GM23248 (cell line): ENCODE measurements around the gene PFKFB2.

Experiments
- EZH2 ChIP-seq: fragments of 200-600 bp; sonication (generic); IDR thresholded peaks from 2 replicates; pipeline ENCODE4 v1.6.1; 2018; ENCODE audit warnings: antibody characterized with exemption, mild to moderate bottlenecking; ENCODE audit not compliant: insufficient read depth, poor library complexity, severe bottlenecking
- EZH2phosphoT487 ChIP-seq: fragments of 200-600 bp; sonication (generic); IDR thresholded peaks from 2 replicates; pipeline ENCODE4 v1.6.1; 2018; ENCODE audit warnings: antibody characterized with exemption, moderate library complexity, mild to moderate bottlenecking, low read depth; ENCODE audit not compliant: insufficient read depth

DNA sequence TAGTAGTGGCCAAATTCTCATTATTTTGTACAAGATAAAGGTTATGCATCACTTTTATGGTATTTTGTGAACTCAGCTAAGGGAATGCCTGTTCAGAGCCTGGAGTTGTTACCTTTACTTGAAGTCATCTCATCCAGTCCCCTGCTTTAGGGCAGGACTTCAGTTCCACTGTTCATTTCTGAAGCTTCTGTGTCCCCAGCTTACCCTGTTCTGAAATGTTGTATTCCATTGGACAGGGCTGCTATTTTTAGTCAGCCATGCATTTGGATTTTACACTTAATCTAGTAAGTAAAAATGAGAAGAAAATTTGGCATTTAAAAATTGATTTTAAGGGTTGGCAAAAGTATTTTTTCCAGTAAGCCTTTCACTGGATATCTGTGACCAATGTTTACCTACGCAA, 23.9 kb downstream of the PFKFB2 start:
- TF ChIP-seq EZH2phosphoT487 (no peak), EZH2 (no peak)
